ENCODE data around the gene SOCS2.

SOCS2 gene

DNA sequence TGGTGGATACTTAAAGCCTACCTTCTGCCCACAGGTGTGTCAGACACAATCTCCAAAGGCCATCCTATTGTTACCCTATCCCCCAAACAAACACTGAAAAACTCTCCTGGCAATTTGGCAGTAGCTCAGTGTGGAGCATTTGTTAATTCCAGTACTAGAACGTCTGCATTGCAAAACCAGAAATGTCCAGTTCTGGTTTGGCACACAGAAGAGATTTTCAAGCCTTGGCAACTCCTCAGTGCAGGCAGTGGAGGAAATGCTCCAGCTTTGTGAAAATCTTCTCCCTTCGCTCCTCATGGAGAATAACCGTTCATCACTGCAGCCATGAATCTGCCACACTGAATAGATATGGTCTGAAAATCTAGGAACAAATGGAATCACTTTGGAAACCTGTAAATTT, 5.3 kb upstream of the SOCS2 start:
- H3K27ac ChIP-seq (ENCODE audit: low read depth, low read length): no peak overlapping the region
- peaks cover 0 to 21% (median 19%) of the 10 kb centered on the region in 5 donors for H3K4me1 ChIP-seq (ENCODE audit: control insufficient read depth in 5 of 5, insufficient read depth in 5 of 5, low read length in 5 of 5)
- H3K4me3 ChIP-seq (ENCODE audit: low read depth in 1 of 5, low read length in 5 of 5): no peak overlapping the region
- no peaks in the 10 kb centered on the region for H3K27me3 ChIP-seq (ENCODE audit: control insufficient read depth in 5 of 5, insufficient read depth in 4 of 5, low read length in 5 of 5)
- H3K9ac ChIP-seq (ENCODE audit: low read length in 5 of 5): no peak overlapping the region
- H3K36me3 ChIP-seq (ENCODE audit: control insufficient read depth in 5 of 5, insufficient read depth in 5 of 5, low read length in 5 of 5): peaks cover 0 to 14% (median 8%) of the 10 kb centered on the region in 5 donors
- no peaks in the 10 kb centered on the region for H3K9me3 ChIP-seq (ENCODE audit: control insufficient read depth in 5 of 5, low read length in 5 of 5)

DNA sequence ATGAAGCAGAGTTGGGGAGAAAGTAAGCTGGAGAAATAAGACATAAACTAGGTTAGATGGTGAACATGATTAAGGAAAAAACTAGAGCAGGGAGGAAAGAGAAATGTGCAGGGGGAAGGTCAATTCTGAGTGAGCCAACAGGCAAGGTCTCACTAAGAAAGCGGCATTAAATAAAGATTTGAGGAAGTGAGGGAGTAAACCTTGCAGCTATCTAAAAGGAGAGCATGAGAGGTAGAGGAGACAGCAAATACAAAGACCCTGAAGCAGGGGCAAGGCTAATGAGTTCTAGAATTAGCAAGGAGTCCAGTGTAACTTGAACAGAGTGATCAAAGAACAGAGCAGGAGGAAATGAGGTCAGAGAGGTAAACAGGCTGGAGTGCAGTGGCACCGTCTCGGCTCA, 4.4 kb upstream of the SOCS2 start:
- no peak overlapping the region for H3K9ac ChIP-seq (ENCODE audit: low read length in 5 of 5)
- H3K27me3 ChIP-seq (ENCODE audit: control insufficient read depth in 5 of 5, insufficient read depth in 4 of 5, low read length in 5 of 5): no peaks in the 10 kb centered on the region
- no peak overlapping the region for H3K27ac ChIP-seq (ENCODE audit: low read depth, low read length)
- H3K36me3 ChIP-seq (ENCODE audit: control insufficient read depth in 5 of 5, insufficient read depth in 5 of 5, low read length in 5 of 5): peaks cover 0 to 14% (median 8%) of the 10 kb centered on the region in 5 donors
- peaks cover 0 to 30% (median 28%) of the 10 kb centered on the region in 5 donors for H3K4me1 ChIP-seq (ENCODE audit: control insufficient read depth in 5 of 5, insufficient read depth in 5 of 5, low read length in 5 of 5)
- H3K9me3 ChIP-seq (ENCODE audit: control insufficient read depth in 5 of 5, low read length in 5 of 5): no peaks in the 10 kb centered on the region
- H3K4me3 ChIP-seq (ENCODE audit: low read depth in 1 of 5, low read length in 5 of 5): no peak overlapping the region

DNA sequence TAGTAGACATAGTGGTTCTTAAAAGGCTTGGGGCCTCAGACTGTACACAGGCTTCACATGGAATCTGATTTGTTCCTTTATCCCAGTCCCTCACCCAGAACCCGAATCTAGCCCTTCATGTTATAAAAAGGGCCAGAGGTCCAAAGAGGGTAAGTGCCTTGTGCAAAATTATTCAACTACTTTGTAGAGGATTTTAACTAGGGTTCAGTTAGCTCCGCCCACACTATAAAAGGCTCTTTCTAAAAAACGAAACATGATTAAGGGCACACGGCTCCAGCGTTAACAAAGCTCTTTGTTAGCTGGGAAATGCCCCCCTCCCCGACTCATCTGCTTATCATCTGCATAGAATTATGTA, 3.2 kb upstream of the SOCS2 start:
- peak overlapping the region in 1 of 5 donors; percentile 14 for H3K9ac ChIP-seq (ENCODE audit: low read length in 5 of 5)
- H3K9me3 ChIP-seq (ENCODE audit: control insufficient read depth in 5 of 5, low read length in 5 of 5): no peaks in the 10 kb centered on the region
- H3K27me3 ChIP-seq (ENCODE audit: control insufficient read depth in 5 of 5, insufficient read depth in 4 of 5, low read length in 5 of 5): no peaks in the 10 kb centered on the region
- peaks cover 0 to 39% (median 37%) of the 10 kb centered on the region in 5 donors for H3K4me1 ChIP-seq (ENCODE audit: control insufficient read depth in 5 of 5, insufficient read depth in 5 of 5, low read length in 5 of 5)
- peaks cover 0 to 12% (median 8%) of the 10 kb centered on the region in 5 donors for H3K36me3 ChIP-seq (ENCODE audit: control insufficient read depth in 5 of 5, insufficient read depth in 5 of 5, low read length in 5 of 5)
- H3K4me3 ChIP-seq (ENCODE audit: low read depth in 1 of 5, low read length in 5 of 5): peak overlapping the region in 4 of 5 donors; percentile 51 to 88 (median 76)
- H3K27ac ChIP-seq (ENCODE audit: low read depth, low read length): no peak overlapping the region

DNA sequence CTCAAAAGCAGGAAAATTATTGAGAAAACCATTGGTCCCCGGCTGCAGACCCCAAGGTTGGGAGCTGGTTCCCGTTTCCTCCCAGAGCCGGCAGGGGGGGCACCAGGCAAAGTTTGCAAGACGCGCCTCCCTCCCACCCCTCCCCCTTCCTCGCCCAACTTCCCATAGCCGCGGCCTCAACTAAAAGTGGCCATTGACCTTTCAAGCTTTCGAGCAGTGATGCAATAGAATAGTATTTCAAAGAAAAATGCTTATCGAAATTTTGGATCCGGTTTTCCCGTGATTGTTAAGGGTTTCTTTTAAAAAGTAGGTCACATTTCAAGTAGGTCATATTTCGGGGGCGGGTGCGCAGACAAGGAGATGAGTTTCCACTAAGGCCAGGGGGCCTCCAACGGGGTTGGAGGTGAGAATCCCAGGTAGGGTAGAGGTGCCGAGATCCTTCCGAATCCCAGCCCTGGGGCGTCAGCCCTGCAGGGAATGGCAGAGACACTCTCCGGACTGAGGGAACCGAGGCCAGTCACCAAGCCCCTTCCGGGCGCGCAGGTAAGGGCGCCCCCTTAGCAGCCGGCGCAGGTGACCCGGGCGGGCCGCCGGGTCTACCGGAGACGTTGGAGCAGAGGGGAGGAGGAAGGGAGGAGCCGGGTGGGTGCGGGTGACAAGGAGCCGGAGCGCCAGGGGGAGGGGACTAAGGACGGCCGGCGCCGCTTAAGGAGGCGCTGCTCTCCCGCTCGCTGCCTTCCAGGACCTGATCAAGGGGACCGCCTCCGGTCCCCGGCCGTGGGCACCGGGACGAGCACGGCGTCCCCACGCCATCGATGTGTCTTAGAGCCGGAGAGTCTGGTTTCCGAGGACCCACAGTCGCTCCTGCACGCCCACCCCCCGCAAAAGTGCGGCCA, 2.6 kb upstream of the SOCS2 start:
- H3K27ac ChIP-seq (ENCODE audit: low read depth, low read length): peak overlapping the region; percentile 93

GRCh38 chr12:93570552-93571364, 1.7 kb upstream of the SOCS2 start:
- peak overlapping the region; percentile 93 for H3K27ac ChIP-seq (ENCODE audit: low read depth, low read length)
- peaks cover 0 to 39% (median 37%) of the 10 kb centered on the region in 5 donors for H3K4me1 ChIP-seq (ENCODE audit: control insufficient read depth in 5 of 5, insufficient read depth in 5 of 5, low read length in 5 of 5)
- H3K9me3 ChIP-seq (ENCODE audit: control insufficient read depth in 5 of 5, low read length in 5 of 5): no peaks in the 10 kb centered on the region
- peak overlapping the region; percentile 29 to 88 (median 81) for H3K4me3 ChIP-seq (ENCODE audit: low read depth in 1 of 5, low read length in 5 of 5)
- H3K27me3 ChIP-seq (ENCODE audit: control insufficient read depth in 5 of 5, insufficient read depth in 4 of 5, low read length in 5 of 5): no peaks in the 10 kb centered on the region
- H3K36me3 ChIP-seq (ENCODE audit: control insufficient read depth in 5 of 5, insufficient read depth in 5 of 5, low read length in 5 of 5): peaks cover 0 to 15% (median 7%) of the 10 kb centered on the region in 5 donors
- H3K9ac ChIP-seq (ENCODE audit: low read length in 5 of 5): peak overlapping the region in 4 of 5 donors; percentile 82 to 88 (median 86)

More for the DNA sequence above, 2.6 kb upstream of the SOCS2 start:
- Histone ChIP-seq H3K27me3 (ENCODE audit: control insufficient read depth in 5 of 5, insufficient read depth in 4 of 5, low read length in 5 of 5) (no peaks in the 10 kb centered on the region), H3K9me3 (ENCODE audit: control insufficient read depth in 5 of 5, low read length in 5 of 5) (no peaks in the 10 kb centered on the region), H3K9ac (ENCODE audit: low read length in 5 of 5) (peak overlapping the region in 4 of 5 donors; percentile 81 to 88 (median 86)), H3K36me3 (ENCODE audit: control insufficient read depth in 5 of 5, insufficient read depth in 5 of 5, low read length in 5 of 5) (peaks cover 0 to 14% (median 8%) of the 10 kb centered on the region in 5 donors), H3K4me1 (ENCODE audit: control insufficient read depth in 5 of 5, insufficient read depth in 5 of 5, low read length in 5 of 5) (peaks cover 0 to 39% (median 37%) of the 10 kb centered on the region in 5 donors), H3K4me3 (ENCODE audit: low read depth in 1 of 5, low read length in 5 of 5) (peak overlapping the region; percentile 70 to 88 (median 81))

GRCh38 chr12:93571365-93571924, 1.0 kb upstream of the SOCS2 start:
- peaks cover 0 to 39% (median 37%) of the 10 kb centered on the region in 5 donors for H3K4me1 ChIP-seq (ENCODE audit: control insufficient read depth in 5 of 5, insufficient read depth in 5 of 5, low read length in 5 of 5)
- H3K27ac ChIP-seq (ENCODE audit: low read depth, low read length): peak overlapping the region; percentile 93
- H3K9ac ChIP-seq (ENCODE audit: low read length in 5 of 5): peak overlapping the region in 4 of 5 donors; percentile 82 to 87 (median 84)

DNA sequence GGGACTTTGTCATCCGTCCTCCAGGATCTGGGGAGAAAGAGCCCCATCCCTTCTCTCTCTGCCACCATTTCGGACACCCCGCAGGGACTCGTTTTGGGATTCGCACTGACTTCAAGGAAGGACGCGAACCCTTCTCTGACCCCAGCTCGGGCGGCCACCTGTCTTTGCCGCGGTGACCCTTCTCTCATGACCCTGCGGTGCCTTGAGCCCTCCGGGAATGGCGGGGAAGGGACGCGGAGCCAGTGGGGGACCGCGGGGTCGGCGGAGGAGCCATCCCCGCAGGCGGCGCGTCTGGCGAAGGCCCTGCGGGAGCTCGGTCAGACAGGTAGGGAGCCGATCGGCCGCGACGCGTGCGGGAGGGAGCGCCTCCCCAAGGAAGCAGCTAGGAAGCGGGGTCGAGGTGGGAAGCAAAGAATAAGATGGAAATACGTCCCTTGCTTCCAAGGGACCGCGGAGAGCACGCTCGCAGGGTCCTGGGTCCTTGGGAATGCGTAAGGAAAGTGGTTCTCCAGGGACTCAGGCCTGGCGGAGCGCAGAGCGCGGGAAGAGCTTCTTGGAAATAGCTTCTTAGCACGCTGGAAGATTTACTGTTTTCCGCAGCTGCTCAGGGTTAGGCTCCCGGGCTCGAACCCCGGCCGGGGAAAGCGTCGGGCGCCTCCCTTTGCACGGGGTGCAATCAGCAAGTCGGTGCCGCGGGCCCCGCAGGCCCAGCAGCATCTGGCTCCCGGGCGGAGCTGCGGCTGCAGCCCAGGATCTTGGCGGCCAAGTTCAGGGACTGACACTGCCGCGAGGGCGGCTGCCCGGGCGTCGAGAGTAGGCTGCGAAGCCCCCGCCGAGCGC, 457 bp downstream of the SOCS2 start:
- Histone ChIP-seq H3K9me3 (ENCODE audit: control insufficient read depth in 5 of 5, low read length in 5 of 5) (no peaks in the 10 kb centered on the region), H3K9ac (ENCODE audit: low read length in 5 of 5) (peak overlapping the region; percentile 16 to 89 (median 63)), H3K4me3 (ENCODE audit: low read depth in 1 of 5, low read length in 5 of 5) (peak overlapping the region; percentile 80 to 89 (median 81)), H3K27ac (ENCODE audit: low read depth, low read length) (peak overlapping the region; percentile 81), H3K4me1 (ENCODE audit: control insufficient read depth in 5 of 5, insufficient read depth in 5 of 5, low read length in 5 of 5) (peaks cover 0 to 41% (median 35%) of the 10 kb centered on the region in 5 donors), H3K27me3 (ENCODE audit: control insufficient read depth in 5 of 5, insufficient read depth in 4 of 5, low read length in 5 of 5) (no peaks in the 10 kb centered on the region), H3K36me3 (ENCODE audit: control insufficient read depth in 5 of 5, insufficient read depth in 5 of 5, low read length in 5 of 5) (peaks cover 0 to 10% (median 6%) of the 10 kb centered on the region in 5 donors)

More at GRCh38 chr12:93571365-93571924, 1.0 kb upstream of the SOCS2 start:
- Histone ChIP-seq H3K36me3 (ENCODE audit: control insufficient read depth in 5 of 5, insufficient read depth in 5 of 5, low read length in 5 of 5) (peaks cover 0 to 10% (median 6%) of the 10 kb centered on the region in 5 donors), H3K27me3 (ENCODE audit: control insufficient read depth in 5 of 5, insufficient read depth in 4 of 5, low read length in 5 of 5) (no peaks in the 10 kb centered on the region), H3K9me3 (ENCODE audit: control insufficient read depth in 5 of 5, low read length in 5 of 5) (no peaks in the 10 kb centered on the region), H3K4me3 (ENCODE audit: low read depth in 1 of 5, low read length in 5 of 5) (peak overlapping the region; percentile 29 to 89 (median 81))

GRCh38 chr12:93573552-93574223, 1.2 kb downstream of the SOCS2 start:
- H3K9ac ChIP-seq (ENCODE audit: low read length in 5 of 5): peak overlapping the region; percentile 38 to 89 (median 63)
- peaks cover 0 to 10% (median 6%) of the 10 kb centered on the region in 5 donors for H3K36me3 ChIP-seq (ENCODE audit: control insufficient read depth in 5 of 5, insufficient read depth in 5 of 5, low read length in 5 of 5)
- no peaks in the 10 kb centered on the region for H3K9me3 ChIP-seq (ENCODE audit: control insufficient read depth in 5 of 5, low read length in 5 of 5)
- no peaks in the 10 kb centered on the region for H3K27me3 ChIP-seq (ENCODE audit: control insufficient read depth in 5 of 5, insufficient read depth in 4 of 5, low read length in 5 of 5)
- H3K4me3 ChIP-seq (ENCODE audit: low read depth in 1 of 5, low read length in 5 of 5): peak overlapping the region; percentile 70 to 89 (median 80)
- peaks cover 0 to 46% (median 38%) of the 10 kb centered on the region in 5 donors for H3K4me1 ChIP-seq (ENCODE audit: control insufficient read depth in 5 of 5, insufficient read depth in 5 of 5, low read length in 5 of 5)
- peak overlapping the region; percentile 81 for H3K27ac ChIP-seq (ENCODE audit: low read depth, low read length)

Data from subcutaneous abdominal adipose tissue (tissue), 5 donors.